Skeletal muscle satellite cell (primary cell): ENCODE results near the gene RSU1.

Source experiments
- H3K27me3 ChIP-seq: 2 replicates; pipeline ENCODE4 v1.7.0; 2013; ENCODE audit warnings: low read length; ENCODE audit not compliant: control insufficient read depth, insufficient read depth
- H3K36me3 ChIP-seq: 2 replicates; pipeline ENCODE4 v1.7.0; 2013; ENCODE audit warnings: mild to moderate bottlenecking, control low read depth, low read length; ENCODE audit not compliant: insufficient read depth
- H3K4me1 ChIP-seq: 2 replicates; pipeline ENCODE4 v1.7.0; 2013; ENCODE audit warnings: low read length; ENCODE audit not compliant: control insufficient read depth, insufficient read depth
- H3K4me2 ChIP-seq: 2 replicates; pipeline ENCODE4 v1.7.0; 2013; ENCODE audit warnings: mild to moderate bottlenecking, low read length
- H3K4me3 ChIP-seq: 2 replicates; pipeline ENCODE4 v1.7.0; 2013; ENCODE audit warnings: low read length
- H3K9ac ChIP-seq: 2 replicates; pipeline ENCODE4 v1.7.0; 2013; ENCODE audit warnings: mild to moderate bottlenecking, low read depth, low read length, moderate library complexity
- H3K9me3 ChIP-seq: replicated peaks from 2 replicates; pipeline ENCODE4 v1.7.0; 2013; ENCODE audit warnings: mild to moderate bottlenecking, control low read depth, low read length

The RSU1 gene

DNA sequence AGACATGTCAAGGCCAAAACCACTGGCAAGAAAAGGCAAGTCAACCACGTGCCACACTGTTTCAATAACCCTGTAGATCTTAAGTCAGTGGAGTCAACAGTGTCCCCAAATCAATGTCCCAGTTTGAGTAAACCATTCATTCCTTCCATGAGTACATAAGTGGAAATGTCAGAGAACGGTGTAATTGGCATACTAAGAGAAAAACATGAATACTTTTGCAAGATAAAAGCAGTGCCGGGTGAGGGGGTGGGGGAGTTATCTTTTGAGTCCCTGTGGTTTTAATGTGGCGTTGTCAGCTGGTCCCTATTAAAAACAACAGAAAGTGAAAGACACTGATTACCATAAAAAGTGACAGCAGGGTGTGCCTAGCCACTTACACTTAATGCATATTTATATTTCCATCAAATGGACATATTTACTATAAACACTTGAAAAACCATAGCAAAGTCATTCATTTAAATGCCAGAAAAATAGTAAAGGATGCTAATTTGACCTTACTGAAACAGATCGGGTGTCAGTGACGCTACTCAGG lies 37.8 kb downstream of the RSU1 start:
- Histone ChIP-seq H3K9me3 (no peaks in the 10 kb centered on the region), H3K4me2 (no peak overlapping the region), H3K9ac (no peak overlapping the region), H3K4me1 (peaks cover 5% of the 10 kb centered on the region), H3K27me3 (no peaks in the 10 kb centered on the region), H3K36me3 (peaks cover 6% of the 10 kb centered on the region), H3K4me3 (no peak overlapping the region)

DNA sequence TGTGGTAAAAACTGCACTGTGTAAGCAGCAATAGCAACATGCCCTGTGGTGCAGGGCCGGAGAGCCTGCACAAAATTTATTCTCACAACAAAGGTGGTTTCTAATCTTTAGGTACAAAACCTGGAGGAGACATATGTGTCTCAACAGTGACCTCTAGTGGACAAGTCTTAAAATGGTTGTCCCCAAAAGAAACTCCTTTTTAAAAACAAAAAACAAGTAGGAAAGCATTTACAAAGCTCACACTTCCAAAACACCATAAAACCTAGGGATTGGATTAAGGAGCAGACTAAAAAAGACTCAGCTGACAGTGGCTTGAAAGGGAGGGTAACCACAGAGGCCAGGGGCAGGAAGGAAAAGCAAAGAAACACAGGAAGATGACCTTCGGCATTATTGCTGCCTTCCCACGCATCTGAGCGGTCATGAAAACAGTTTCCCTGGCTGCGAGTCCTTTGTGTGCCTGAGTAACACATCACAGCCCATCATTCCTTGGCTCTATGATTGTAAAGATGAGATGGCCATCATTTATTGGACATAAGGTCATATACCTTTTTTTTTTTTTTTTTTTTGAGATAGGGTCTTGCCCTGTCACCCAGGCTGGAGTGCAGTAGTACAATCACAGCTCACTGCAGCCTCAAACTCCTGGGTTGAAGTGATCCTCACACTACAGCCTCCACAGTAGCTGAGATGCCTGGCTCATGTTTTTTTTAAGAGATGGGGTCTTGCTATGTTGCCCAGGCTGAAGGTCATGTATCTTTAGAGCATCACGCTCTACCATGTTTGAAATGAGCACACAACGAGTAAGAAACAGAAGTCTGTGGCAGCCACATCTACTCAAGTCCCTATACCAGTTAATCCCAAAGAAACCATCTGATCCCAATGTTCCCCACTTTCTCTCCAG lies 39.5 kb downstream of the RSU1 start:
- Histone ChIP-seq H3K4me1 (peaks cover 5% of the 10 kb centered on the region), H3K9ac (no peak overlapping the region), H3K36me3 (peaks cover 6% of the 10 kb centered on the region), H3K27me3 (no peaks in the 10 kb centered on the region), H3K4me3 (no peak overlapping the region), H3K4me2 (no peak overlapping the region), H3K9me3 (no peaks in the 10 kb centered on the region)

- Histone ChIP-seq H3K4me3 (no peak overlapping the region), H3K36me3 (peaks cover 6% of the 10 kb centered on the region), H3K4me2 (no peak overlapping the region), H3K9me3 (no peaks in the 10 kb centered on the region), H3K27me3 (no peaks in the 10 kb centered on the region), H3K4me1 (peaks cover 5% of the 10 kb centered on the region), H3K9ac (no peak overlapping the region)
Measured at GRCh38 chr10:16776896-16777295, 40.3 kb downstream of the RSU1 start.

DNA sequence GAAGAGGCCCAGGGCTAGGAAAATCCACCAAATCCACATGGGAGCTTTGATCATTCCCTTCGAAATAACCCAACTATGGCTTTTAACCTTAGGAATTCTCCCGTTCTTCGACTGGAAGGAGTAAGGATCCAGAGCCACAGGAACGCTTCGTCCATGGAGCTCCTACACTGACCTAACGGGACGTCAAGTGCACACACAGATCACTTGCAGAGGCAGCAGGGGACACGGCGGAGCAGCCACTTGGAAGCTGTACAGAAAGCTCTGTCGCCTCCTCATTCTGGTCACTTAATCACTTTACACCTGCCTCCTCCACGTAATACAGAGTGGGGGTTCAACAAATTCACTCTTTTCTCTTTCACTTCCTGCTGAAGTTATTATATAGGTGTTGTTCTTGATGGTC lies 43.9 kb downstream of the RSU1 start:
- no peaks in the 10 kb centered on the region for H3K27me3 ChIP-seq
- H3K9me3 ChIP-seq: no peaks in the 10 kb centered on the region
- peaks cover 2% of the 10 kb centered on the region for H3K36me3 ChIP-seq
- no peak overlapping the region for H3K9ac ChIP-seq
- H3K4me2 ChIP-seq: no peak overlapping the region
- H3K4me3 ChIP-seq: no peak overlapping the region
- peaks cover 5% of the 10 kb centered on the region for H3K4me1 ChIP-seq

DNA sequence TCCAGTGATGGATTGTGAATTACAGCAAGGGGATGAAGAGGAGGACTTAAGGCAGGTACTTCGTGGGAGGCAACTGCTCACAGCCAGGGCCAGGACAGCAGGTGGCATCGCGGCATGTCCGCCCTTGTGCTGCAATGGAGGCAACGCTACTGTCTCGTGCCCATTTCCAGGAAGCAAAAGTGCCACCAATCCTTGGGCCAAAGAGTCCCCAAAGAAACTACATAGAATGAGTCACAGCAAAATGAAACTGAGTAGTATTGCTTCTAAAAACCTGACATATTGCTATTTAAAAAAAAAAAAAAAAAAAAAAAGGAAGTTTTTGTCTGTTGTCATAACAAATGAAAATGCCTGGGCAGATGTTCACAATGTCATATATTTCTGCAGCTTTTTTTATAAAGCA lies 46.6 kb downstream of the RSU1 start:
- no peak overlapping the region for H3K9ac ChIP-seq
- H3K4me3 ChIP-seq: no peak overlapping the region
- no peak overlapping the region for H3K4me2 ChIP-seq
- H3K4me1 ChIP-seq: no peaks in the 10 kb centered on the region
- H3K36me3 ChIP-seq: no peaks in the 10 kb centered on the region
- no peaks in the 10 kb centered on the region for H3K27me3 ChIP-seq
- no peaks in the 10 kb centered on the region for H3K9me3 ChIP-seq

- no peaks in the 10 kb centered on the region for H3K36me3 ChIP-seq
- no peaks in the 10 kb centered on the region for H3K4me1 ChIP-seq
- no peak overlapping the region for H3K4me2 ChIP-seq
- H3K4me3 ChIP-seq: no peak overlapping the region
- no peak overlapping the region for H3K9ac ChIP-seq
- H3K9me3 ChIP-seq: no peaks in the 10 kb centered on the region
- H3K27me3 ChIP-seq: no peaks in the 10 kb centered on the region
Measured at GRCh38 chr10:16770141-16770540, 47.1 kb downstream of the RSU1 start.

GRCh38 chr10:16769331-16769730 lies 47.9 kb downstream of the RSU1 start:
- H3K4me3 ChIP-seq: no peak overlapping the region
- no peaks in the 10 kb centered on the region for H3K9me3 ChIP-seq
- no peak overlapping the region for H3K4me2 ChIP-seq
- H3K4me1 ChIP-seq: no peaks in the 10 kb centered on the region
- no peaks in the 10 kb centered on the region for H3K36me3 ChIP-seq
- H3K27me3 ChIP-seq: no peaks in the 10 kb centered on the region
- no peak overlapping the region for H3K9ac ChIP-seq

DNA sequence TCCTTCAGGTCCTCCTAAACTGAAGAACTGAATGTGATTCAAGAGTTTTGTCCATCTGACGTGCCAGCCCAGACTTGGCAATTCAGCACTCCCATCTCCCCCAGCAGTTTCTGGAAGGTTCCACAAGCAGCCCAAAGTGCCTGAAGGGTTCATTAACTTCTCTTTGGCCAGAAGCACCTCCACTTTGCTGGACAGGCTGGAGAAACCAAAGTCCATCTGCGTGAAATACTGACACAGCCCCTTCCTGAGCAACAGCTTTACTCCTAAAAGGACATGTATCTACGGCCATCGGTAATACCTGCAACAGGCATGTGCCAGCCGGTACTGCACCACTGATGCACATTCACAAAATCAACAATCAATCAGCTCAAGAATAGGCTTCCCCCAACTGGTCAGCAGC lies 48.5 kb downstream of the RSU1 start:
- Histone ChIP-seq H3K9me3 (no peaks in the 10 kb centered on the region), H3K4me3 (no peak overlapping the region), H3K9ac (no peak overlapping the region), H3K4me1 (no peaks in the 10 kb centered on the region), H3K36me3 (no peaks in the 10 kb centered on the region), H3K4me2 (no peak overlapping the region), H3K27me3 (no peaks in the 10 kb centered on the region)

DNA sequence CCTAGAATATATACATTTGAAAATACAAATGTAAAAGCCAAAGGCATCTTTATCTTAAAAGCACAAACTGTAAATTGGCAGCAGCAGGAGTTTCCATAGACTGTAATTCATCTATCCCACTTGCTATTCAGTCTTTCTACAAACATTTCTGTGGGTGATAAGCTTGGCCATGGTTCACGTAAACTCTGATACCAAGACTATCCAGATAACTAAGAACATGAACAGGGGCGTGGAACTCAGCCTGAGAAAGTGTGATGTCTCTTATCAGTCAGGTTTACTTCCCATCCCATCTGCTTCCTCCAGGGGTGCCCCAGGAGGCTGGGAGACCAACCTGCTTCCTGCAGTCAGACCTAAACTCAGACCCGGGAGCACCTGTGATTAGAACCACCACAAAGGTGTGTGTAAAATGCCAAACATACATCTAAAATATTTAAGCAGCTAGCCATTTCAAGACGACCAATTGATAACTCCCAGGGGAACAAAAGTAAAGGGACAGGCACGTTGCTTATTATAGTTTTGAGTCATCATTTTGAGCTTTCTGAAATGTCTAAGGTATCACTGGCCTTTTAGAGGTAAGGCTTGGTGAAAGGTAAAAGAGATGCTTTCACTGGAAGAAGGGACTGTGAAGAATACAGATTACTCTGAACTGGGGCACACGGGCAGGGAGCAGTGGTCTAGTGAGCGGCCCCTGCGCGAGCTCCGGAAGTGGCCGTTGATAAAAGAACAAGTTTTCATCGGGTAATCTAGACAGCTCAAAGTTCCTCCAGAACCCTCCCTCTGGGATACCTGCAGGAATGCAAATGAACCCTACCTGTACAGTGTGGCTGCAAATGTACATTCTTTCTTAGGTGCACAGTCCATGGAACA lies 51.5 kb downstream of the RSU1 start:
- Histone ChIP-seq H3K4me2 (no peak overlapping the region), H3K9ac (no peak overlapping the region), H3K4me3 (no peak overlapping the region), H3K36me3 (no peaks in the 10 kb centered on the region), H3K9me3 (no peaks in the 10 kb centered on the region), H3K4me1 (no peaks in the 10 kb centered on the region), H3K27me3 (no peaks in the 10 kb centered on the region)

DNA sequence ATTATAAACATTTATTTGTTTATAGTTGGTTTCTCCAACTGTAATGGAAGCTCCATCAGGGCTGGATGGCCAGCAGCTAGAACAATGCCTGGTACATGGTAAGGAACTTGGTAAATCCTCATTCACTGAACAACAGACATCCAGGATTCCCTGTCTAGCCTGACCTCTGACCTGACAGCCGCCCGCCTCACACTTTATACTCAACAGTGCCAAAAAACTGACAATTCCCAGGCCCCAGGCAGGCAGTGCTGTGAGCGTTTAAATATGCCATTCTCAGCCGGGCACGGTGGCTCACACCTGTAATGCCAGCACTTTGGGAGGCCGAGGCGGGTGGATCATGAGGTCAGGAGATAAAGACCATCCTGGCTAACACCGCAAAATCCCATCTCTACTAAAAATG lies 55.9 kb downstream of the RSU1 start:
- H3K4me1 ChIP-seq: no peaks in the 10 kb centered on the region
- no peak overlapping the region for H3K4me2 ChIP-seq
- H3K9me3 ChIP-seq: no peaks in the 10 kb centered on the region
- H3K9ac ChIP-seq: no peak overlapping the region
- H3K27me3 ChIP-seq: no peaks in the 10 kb centered on the region
- H3K4me3 ChIP-seq: no peak overlapping the region
- peaks cover 8% of the 10 kb centered on the region for H3K36me3 ChIP-seq

DNA sequence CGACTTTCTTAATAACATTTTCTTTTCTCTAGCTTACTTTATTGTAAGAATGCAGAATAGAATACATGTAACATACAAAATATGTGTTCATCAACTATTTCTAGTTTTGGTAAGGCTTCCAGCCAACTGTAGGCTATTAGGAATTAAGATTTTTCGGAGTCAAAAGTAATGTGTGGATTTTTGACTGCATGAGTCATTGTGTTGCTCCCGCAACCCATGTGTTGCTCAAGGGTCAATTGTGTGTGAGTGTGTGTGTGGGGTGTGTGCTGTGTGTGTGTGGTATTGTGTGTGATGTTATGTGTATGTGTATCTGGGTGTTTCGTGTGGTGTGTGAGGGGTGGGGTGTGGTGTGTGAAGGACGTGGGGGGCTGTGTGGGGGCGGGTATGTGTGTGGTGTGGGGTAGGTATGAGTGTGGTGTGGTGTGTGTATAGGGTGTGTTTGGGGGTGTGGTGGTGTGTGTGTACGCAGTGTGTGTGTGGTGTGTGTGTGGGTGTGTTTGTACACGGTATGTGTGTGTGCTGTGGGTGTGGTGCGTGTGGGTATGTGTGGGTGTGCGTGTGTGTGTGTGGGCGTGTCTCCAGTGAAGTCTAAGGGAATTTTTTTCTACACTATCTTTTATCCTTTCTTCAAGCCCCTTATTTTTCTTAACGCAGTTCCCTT lies 60.5 kb downstream of the RSU1 start:
- Histone ChIP-seq H3K36me3 (peaks cover 16% of the 10 kb centered on the region), H3K4me1 (no peaks in the 10 kb centered on the region), H3K4me2 (no peak overlapping the region), H3K27me3 (no peaks in the 10 kb centered on the region), H3K9me3 (no peaks in the 10 kb centered on the region), H3K4me3 (no peak overlapping the region), H3K9ac (no peak overlapping the region)
